Tibial nerve (tissue), 3 donors: ENCODE data around the gene RBM19.

Experiments
- EP300 ChIP-seq, 2 donors: sonication (generic); formaldehyde crosslinking; IDR thresholded peaks; one replicate each; pipeline ENCODE4 v1.6.1; 2017; ENCODE audit warnings: antibody characterized with exemption in 2 of 2, mild to moderate bottlenecking in 1 of 2
- POLR2A ChIP-seq, 2 donors: fragments of 450-650 bp; IDR thresholded peaks; one replicate each; pipeline ENCODE4 v1.6.1; 2017; ENCODE audit warnings: antibody characterized with exemption in 2 of 2, mild to moderate bottlenecking in 2 of 2, moderate library complexity in 2 of 2

GRCh38 chr12:114004402-114004801 is 38.3 kb upstream of the RBM19 start:
- no peak for TF ChIP-seq POLR2A (IDR thresholded peaks at IDR 0.05)
- no peak for TF ChIP-seq EP300 (IDR thresholded peaks at IDR 0.05)
